HK-2 (cell line): ENCODE results near the gene PHLPP2.
"Not testable (repeated sequence)": the region's sequence is repeated elsewhere in the genome, so short reads cannot be mapped to it uniquely, and the experiment has no call there.

Experiments
- DNase-seq: peaks from one replicate; pipeline ENCODE4 v3.0.0-alpha.2; 2018; ENCODE audit not compliant: unreplicated experiment

PHLPP2 gene

GRCh38 chr16:71721066-71721740 is 3.3 kb downstream of the PHLPP2 start:
- DNase-seq: no peak

GRCh38 chr16:71712501-71712900 is 12.0 kb downstream of the PHLPP2 start:
- DNase-seq: no peak

- DNase-seq: no peak
Measured at GRCh38 chr16:71711789-71712188, 12.7 kb downstream of the PHLPP2 start.

- no peak for DNase-seq
Measured at GRCh38 chr16:71709229-71709781, 15.2 kb downstream of the PHLPP2 start.

- no peak for DNase-seq
Measured at GRCh38 chr16:71708696-71709095, 15.8 kb downstream of the PHLPP2 start.

GRCh38 chr16:71707199-71707598 is 17.3 kb downstream of the PHLPP2 start:
- DNase-seq: no peak

GRCh38 chr16:71706046-71706445 is 18.5 kb downstream of the PHLPP2 start:
- no peak for DNase-seq

- no peak for DNase-seq
Measured at GRCh38 chr16:71703333-71703732, 21.2 kb downstream of the PHLPP2 start.

GRCh38 chr16:71700831-71701230 is 23.7 kb downstream of the PHLPP2 start:
- DNase-seq: no peak

- no peak for DNase-seq
Measured at GRCh38 chr16:71698491-71698890, 26.0 kb downstream of the PHLPP2 start.

GRCh38 chr16:71693164-71693563 is 31.3 kb downstream of the PHLPP2 start:
- no peak for DNase-seq

GRCh38 chr16:71689901-71690300 is 34.6 kb downstream of the PHLPP2 start:
- DNase-seq: no peak

GRCh38 chr16:71687861-71688260 is 36.6 kb downstream of the PHLPP2 start:
- DNase-seq: no peak

- DNase-seq: not testable (repeated sequence)
Measured at GRCh38 chr16:71684280-71684679, 40.2 kb downstream of the PHLPP2 start.

- DNase-seq: no peak
Measured at GRCh38 chr16:71681360-71681759, 43.1 kb downstream of the PHLPP2 start.

- DNase-seq: no peak
Measured at GRCh38 chr16:71676236-71676635, 48.3 kb downstream of the PHLPP2 start.

- no peak for DNase-seq
Measured at GRCh38 chr16:71675380-71675779, 49.1 kb downstream of the PHLPP2 start.

- no peak for DNase-seq
Measured at GRCh38 chr16:71674229-71674628, 50.3 kb downstream of the PHLPP2 start.

- no peak for DNase-seq
Measured at GRCh38 chr16:71673582-71673973, 50.9 kb downstream of the PHLPP2 start.

- DNase-seq: no peak
Measured at GRCh38 chr16:71672803-71673581, 51.5 kb downstream of the PHLPP2 start.

- no peak for DNase-seq
Measured at GRCh38 chr16:71672125-71672524, 52.4 kb downstream of the PHLPP2 start.

- DNase-seq: no peak
Measured at GRCh38 chr16:71671165-71671564, 53.3 kb downstream of the PHLPP2 start.

- DNase-seq: no peak
Measured at GRCh38 chr16:71670537-71670936, 54.0 kb downstream of the PHLPP2 start.
